Sigmoid colon (tissue), 4 donors: ENCODE data around the gene MGAT4C.

Experiments
- POLR2A ChIP-seq, 2 donors: fragments of 450-650 bp; IDR thresholded peaks; one replicate each; pipeline ENCODE4 v1.6.1; 2016; ENCODE audit warnings: antibody characterized with exemption in 2 of 2, mild to moderate bottlenecking in 2 of 2, moderate library complexity in 2 of 2
- POLR2AphosphoS5 ChIP-seq, 4 donors: sonication (generic); formaldehyde crosslinking; IDR thresholded peaks; one replicate each; pipeline ENCODE4 v1.6.1; 2017; ENCODE audit warnings: antibody characterized with exemption in 4 of 4
- TF ChIP-seq, protein P1 (sequence below), 4 experiments: fragments of 450-650 bp in 3 of 4; fragments of 200-600 bp in 1 of 4; IDR thresholded peaks; one replicate each; pipeline ENCODE4 v1.5.1; 2016 to 2019; ENCODE audit warnings: antibody characterized with exemption in 4 of 4, mild to moderate bottlenecking in 3 of 4, moderate library complexity in 2 of 4

DNA sequence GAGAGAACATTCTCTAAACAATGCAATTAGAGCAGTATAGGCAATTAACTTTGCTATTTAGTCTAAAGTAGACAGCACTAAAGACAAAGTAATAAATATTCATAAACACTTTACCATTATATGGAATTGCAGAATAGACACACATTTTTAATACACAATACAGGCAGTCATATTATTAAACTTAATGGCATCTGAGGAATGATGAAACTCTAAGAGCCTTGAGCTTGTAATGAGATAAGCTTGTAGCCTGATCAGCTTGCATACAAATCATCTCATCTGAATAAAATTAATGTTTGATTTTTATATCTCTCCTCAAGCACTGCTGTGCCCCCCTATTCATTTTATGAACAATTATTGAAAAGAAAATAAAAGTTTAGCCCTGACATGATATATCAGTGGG is 107.6 kb downstream of the MGAT4C start:
- no peak for TF ChIP-seq POLR2A (IDR thresholded peaks at IDR 0.05)
- TF ChIP-seq, protein P1, sequence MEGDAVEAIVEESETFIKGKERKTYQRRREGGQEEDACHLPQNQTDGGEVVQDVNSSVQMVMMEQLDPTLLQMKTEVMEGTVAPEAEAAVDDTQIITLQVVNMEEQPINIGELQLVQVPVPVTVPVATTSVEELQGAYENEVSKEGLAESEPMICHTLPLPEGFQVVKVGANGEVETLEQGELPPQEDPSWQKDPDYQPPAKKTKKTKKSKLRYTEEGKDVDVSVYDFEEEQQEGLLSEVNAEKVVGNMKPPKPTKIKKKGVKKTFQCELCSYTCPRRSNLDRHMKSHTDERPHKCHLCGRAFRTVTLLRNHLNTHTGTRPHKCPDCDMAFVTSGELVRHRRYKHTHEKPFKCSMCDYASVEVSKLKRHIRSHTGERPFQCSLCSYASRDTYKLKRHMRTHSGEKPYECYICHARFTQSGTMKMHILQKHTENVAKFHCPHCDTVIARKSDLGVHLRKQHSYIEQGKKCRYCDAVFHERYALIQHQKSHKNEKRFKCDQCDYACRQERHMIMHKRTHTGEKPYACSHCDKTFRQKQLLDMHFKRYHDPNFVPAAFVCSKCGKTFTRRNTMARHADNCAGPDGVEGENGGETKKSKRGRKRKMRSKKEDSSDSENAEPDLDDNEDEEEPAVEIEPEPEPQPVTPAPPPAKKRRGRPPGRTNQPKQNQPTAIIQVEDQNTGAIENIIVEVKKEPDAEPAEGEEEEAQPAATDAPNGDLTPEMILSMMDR (IDR thresholded peaks at IDR 0.05), result no peak
- TF ChIP-seq POLR2AphosphoS5 (IDR thresholded peaks at IDR 0.05), result no peak
